Bone marrow (tissue), 2 donors: ENCODE results near the gene NPY4R2.
"Not testable (repeated sequence)": the region's sequence is repeated elsewhere in the genome, so short reads cannot be mapped to it uniquely, and the experiment has no call there.

ENCODE experiments used
- DNase-seq, 2 donors: peaks; one replicate each; lab custom pipeline; 2025; lab: John Stamatoyannopoulos, UW

NPY4R2 gene

GRCh38 chr10:47918475-47918874 lies at the start of gene NPY4R2:
Gene NPY4R2, plus strand, starts transcription at chr10:47918662. Its CDS starts 3,326 bp downstream, at chr10:47921988.
- DNase-seq, result not testable (repeated sequence)

- DNase-seq, result not testable (repeated sequence)
Measured at GRCh38 chr10:47870887-47871286, 47.6 kb upstream of the NPY4R2 start.

- not testable (repeated sequence) for DNase-seq
Measured at GRCh38 chr10:47871485-47872180, 46.8 kb upstream of the NPY4R2 start.

- not testable (repeated sequence) for DNase-seq
Measured at GRCh38 chr10:47872236-47872635, 46.2 kb upstream of the NPY4R2 start.

- not testable (repeated sequence) for DNase-seq
Measured at GRCh38 chr10:47884239-47884638, 34.2 kb upstream of the NPY4R2 start.

- not testable (repeated sequence) for DNase-seq
Measured at GRCh38 chr10:47884934-47885333, 33.5 kb upstream of the NPY4R2 start.

GRCh38 chr10:47886356-47886755 lies 32.1 kb upstream of the NPY4R2 start:
- not testable (repeated sequence) for DNase-seq

- DNase-seq, result not testable (repeated sequence)
Measured at GRCh38 chr10:47886827-47887226, 31.6 kb upstream of the NPY4R2 start.

- DNase-seq, result not testable (repeated sequence)
Measured at GRCh38 chr10:47890737-47891136, 27.7 kb upstream of the NPY4R2 start.

GRCh38 chr10:47892494-47893261 lies 25.8 kb upstream of the NPY4R2 start:
- DNase-seq, result not testable (repeated sequence)

- not testable (repeated sequence) for DNase-seq
Measured at GRCh38 chr10:47894571-47894970, 23.9 kb upstream of the NPY4R2 start.

GRCh38 chr10:47897813-47898212 lies 20.6 kb upstream of the NPY4R2 start:
- DNase-seq, result not testable (repeated sequence)

- DNase-seq, result not testable (repeated sequence)
Measured at GRCh38 chr10:47909333-47909732, 9.1 kb upstream of the NPY4R2 start.

- not testable (repeated sequence) for DNase-seq
Measured at GRCh38 chr10:47910486-47910885, 8.0 kb upstream of the NPY4R2 start.

GRCh38 chr10:47914052-47914451 lies 4.4 kb upstream of the NPY4R2 start:
- not testable (repeated sequence) for DNase-seq

GRCh38 chr10:47915849-47916548 lies 2.5 kb upstream of the NPY4R2 start:
- DNase-seq, result not testable (repeated sequence)

- DNase-seq, result not testable (repeated sequence)
Measured at GRCh38 chr10:47920610-47921009, 2.1 kb downstream of the NPY4R2 start.

- not testable (repeated sequence) for DNase-seq
Measured at GRCh38 chr10:47922503-47922902, 4.0 kb downstream of the NPY4R2 start.

- DNase-seq, result not testable (repeated sequence)
Measured at GRCh38 chr10:47924628-47925027, 6.2 kb downstream of the NPY4R2 start.

- DNase-seq, result not testable (repeated sequence)
Measured at GRCh38 chr10:47927147-47927916, 8.9 kb downstream of the NPY4R2 start.

GRCh38 chr10:47928225-47928624 lies 9.8 kb downstream of the NPY4R2 start:
- not testable (repeated sequence) for DNase-seq

- DNase-seq, result not testable (repeated sequence)
Measured at GRCh38 chr10:47932824-47933223, 14.4 kb downstream of the NPY4R2 start.
